HG03520 (cell line): ENCODE data around the gene ZBED4.

Experiments used
- ATAC-seq: cut with Tn5 transposase; IDR thresholded peaks from one replicate; pipeline ENCODE4 v1.9.1; 2021; ENCODE audit warnings: mild to moderate bottlenecking, moderate library complexity; ENCODE audit not compliant: unreplicated experiment

Gene ZBED4

DNA sequence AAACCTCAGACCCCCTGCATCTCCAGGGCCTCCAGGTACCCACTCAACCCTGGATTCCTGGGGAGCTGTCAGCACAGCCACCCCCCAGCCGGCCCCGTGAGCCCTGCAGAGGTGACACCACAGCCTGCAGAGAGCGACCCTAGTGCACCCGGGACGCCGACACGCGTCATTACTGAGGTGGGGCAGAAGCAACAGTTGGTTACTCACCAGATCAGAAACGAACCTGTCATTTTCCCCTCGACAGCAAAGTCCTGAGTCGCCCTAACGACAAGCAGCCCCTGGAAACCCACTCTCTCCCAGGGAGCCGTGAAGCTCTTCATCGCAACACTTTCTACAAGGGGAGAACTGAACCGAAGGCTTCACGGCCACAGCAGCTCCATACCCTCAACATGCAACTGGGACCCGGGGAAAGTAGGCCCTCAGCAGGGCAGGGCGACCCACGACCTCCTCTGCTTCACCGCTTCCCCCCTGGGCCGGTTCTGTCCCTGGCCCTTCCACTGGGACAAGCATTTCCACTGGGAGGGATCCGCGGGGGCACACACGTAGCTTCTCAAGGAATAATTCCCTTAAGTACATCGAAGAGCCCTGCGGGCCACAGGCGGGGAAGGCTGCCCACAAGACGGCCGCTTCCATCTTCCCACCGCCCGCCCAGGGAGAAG, 27.6 kb upstream of the ZBED4 start:
- no peak for ATAC-seq

DNA sequence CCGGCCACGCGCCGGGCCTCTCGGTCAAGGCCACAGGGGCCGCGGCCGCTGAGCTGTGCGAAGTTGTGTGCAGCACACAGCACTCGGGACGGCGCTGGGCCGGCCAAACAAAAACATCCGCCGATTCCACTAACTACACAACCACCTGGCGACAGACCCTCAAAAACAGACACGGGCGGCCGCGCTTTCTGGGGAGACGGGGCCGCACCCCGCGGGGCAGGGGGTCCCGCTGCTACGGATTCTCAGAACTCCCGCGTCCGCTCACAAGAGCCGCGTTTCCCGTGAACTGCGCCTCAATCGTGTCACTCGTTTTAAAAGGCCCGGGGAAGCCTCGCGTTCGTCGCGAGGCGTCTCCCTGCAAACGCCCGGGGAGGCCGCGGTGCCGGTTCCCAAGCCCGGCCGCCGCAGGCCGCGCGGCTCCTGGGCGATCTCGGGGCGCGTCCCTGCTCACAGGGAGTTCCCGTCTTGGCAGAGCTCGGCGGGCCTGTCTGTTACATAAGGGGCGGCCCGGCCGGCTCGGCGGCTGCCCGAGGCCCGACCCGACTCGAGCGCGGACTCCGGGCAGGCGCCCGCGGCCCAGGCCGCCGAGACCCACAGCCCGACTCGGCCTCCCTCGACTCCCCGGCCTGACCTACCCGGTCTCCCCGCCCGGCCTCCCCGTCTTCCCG, 26.9 kb upstream of the ZBED4 start:
- ATAC-seq, result no peak

DNA sequence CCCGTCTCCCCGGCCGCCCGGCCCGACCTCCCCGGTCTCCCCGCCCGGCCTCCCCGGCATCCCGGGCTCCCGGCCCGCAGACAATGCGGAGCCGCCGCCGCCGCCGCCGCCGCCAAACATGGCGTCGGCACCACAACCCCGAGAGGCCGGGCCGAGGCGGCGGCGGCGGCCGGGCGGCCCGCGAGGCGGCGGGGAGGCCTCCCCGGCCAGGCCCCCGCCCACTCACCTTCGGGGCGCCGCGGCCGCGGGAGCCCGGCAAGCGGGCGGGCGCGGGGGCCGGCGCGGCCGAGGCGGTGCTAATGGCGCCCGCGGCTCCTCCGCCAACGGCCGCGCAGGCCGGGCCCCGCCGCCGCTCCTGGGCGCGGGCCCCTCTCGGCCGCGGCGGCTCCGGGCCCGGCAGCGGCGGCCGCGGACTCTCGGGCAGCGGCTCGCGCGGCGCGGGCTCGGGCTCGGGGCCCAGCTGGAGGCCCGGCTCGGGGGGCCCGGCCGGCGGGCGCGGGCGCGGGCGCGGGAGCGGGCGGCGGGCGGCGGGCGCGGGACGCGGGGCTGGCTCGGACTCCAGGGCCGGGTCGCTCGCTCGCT, 26.3 kb upstream of the ZBED4 start:
- ATAC-seq, result no peak

DNA sequence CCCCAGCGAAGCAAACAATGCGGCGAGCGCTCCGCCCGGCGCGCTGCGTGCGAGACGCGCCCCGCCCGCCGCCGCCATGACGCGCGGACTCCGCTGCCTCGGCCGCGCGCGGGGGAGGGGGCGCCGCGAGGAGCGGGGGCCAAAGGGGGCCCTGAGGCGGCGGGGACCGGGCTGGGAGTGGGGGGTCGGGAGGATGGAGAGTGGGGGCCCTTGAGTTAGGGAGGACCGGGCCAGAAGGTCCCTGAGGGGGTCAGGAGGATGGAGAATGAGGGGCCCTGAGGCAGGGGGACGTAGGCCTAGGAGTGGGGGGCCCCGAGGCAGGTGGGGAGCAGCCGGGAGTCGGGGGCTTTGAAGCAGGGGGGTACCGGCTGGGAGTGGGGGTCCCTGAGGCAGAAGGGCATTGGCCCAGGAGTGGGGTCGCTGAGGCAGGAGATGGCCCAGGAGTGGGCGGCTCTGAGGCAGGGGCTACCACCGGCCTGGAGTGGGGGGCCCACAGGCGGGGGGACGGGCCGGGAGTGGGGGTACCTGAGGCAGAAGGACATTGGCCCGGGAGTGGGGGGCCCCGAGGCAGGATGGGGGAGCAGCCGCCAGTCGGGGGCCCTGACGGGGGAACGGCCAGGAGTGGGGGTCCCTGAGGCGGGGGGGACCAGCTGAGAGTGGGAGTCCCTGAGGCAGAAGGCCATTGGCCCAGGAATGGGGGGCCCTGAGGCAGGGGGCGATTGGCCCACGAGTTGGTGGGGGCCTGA, 25.6 kb upstream of the ZBED4 start, which contains the start of gene BRD1:
Gene BRD1, minus strand, starts transcription at position 21 of the 746 bp plus-strand sequence. CDS start 3,556 bp downstream, outside the sequence.
- ATAC-seq, result no peak

DNA sequence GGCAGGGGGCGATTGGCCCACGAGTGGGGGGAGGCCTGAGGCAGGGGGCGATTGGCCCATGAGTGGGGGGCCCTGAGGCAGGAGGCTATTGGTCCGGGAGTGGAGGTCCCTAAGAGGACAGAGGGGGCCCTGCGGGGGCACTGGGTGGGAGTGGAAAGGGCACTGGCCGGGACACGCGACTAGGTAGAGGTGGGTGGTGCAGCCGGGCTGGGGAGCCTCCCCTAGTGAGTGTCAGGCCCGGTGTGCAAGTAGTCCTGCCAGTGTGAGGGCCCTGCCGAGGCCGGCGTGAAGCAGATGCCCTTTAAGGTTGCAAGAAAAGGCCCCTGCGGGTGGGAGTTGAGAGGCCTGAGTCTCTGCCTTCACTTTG, 25.1 kb upstream of the ZBED4 start:
- no peak for ATAC-seq

DNA sequence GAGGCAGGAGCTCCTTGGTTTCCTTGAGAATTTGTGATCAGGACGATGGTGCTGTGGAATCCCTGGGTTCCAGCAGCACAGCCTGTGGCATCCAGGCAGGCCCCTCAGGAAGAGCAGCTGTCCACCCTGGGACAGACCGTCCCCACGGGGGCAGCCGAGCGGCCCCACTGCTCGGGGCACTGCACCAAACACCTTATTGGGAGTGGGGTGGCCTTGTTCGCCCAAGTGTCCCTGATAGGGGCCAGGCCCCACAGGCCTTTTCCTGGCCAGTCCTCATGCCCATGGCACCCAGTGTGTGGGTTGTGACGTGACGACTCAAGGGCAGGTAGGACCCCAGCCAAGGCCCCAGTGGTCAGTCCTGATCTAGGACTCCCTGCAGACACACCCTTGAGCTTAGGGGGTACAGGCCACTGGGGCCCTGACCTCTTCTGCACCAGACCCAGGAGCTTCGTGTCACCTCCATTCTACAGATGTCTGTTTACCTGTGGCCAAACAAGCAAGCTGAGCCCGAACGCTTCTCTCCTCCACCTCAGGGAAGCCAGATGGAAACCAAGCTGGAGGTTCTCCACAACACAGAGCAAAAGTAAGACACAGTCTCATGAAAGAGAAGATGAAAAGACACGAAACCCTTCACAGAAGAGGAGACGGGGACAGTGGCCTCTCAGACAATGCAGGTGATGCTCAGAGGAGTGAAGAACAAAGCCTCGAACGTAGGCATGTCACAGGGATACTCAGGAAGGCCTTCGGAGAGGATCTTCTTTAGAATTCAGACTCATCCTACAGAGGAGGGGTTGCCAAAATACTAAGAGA, 24.4 kb upstream of the ZBED4 start:
- ATAC-seq, result no peak

DNA sequence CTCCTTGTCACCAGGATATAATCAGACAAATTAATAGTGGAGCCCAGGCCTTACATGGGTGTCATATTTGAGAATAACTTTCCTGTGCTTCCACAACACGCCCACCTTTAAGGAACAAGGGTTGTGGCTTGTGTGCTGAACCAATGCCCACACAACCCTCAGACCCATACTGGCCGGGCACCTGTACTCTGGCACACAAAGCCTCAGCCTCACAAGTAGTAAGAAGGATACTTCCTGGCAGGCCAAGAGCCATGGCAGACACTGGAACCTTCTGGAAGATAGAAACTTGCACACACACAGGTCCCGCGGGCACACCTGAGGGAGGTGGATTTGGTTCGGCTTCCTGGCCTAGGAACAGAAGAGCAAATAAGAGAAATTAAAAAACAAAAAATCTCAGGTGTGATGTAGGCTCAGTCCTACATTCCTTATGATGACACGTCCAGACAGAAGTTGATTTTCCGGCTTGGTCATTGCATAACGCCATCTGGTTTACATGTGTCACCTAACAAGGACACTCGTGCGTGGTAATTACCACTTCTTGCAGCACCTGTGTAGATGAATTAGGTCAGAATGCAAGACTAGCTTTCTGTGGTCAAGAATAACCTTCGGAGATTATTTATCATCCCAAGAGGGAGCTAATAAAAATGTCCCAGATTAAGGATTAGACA, 20.2 kb upstream of the ZBED4 start:
- no peak for ATAC-seq

DNA sequence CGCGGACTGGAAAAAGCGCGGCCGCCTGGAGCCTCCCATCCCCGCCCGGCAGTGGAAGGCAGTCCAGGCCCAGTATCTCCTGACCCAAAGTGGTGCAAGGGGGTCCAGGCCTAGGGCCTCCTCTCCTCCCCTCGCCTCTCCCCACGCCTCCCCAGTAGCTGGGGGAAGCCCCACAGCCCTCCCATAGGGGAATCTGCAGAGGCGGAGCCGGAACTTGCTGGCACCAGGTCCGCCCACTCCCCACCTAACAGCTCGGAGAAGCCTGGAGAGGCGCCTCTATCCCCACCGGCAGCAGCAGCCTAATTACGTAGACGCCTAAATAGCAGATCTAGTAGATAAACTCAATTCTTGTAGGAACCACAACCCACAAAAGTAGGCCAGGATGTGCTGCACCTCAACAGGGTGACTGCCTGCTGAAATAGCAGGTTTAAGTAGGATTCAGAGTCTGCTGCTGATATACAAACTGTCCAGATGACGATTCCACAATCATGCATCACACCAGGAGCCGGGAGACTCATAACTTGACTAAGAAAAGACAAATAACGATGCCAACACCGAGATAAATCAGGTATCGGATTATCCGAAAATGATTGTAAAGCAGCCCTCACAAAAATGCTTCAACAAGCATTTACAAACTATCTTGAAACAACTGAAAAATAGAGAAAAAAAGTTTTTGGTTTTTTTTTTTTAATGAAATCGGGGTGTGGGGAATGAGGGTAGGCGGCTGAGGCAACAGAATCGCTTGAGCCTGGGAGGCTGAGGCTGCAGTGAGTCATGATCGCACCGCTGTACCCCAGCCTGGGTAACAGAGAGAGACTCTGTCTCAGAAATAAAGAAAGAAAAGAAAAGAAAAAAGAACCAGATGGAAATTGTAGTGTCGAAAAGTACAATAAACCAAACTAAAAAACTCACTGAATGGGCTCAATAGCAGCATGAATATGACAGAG, 14.6 kb upstream of the ZBED4 start:
- ATAC-seq, result no peak

DNA sequence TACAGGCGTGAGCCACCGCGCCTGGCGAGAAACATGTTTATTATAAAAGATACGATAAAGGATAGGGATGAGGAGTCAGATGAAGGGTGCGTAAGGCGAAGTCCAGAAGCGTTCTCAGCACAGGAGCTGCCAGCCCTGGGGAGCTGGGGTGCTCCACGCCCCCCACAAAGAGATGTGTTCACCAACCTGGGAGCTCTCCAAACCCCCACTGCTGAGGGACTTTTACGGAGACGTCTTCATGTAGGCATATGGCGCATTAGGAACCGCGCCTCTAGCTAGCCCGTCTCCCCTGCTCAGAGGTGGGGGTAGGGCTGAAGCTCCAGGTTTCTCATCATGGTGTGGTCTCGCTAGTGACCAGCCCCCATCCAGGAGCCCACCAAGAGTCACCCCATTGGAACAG, 8.4 kb upstream of the ZBED4 start:
- ATAC-seq, result no peak

DNA sequence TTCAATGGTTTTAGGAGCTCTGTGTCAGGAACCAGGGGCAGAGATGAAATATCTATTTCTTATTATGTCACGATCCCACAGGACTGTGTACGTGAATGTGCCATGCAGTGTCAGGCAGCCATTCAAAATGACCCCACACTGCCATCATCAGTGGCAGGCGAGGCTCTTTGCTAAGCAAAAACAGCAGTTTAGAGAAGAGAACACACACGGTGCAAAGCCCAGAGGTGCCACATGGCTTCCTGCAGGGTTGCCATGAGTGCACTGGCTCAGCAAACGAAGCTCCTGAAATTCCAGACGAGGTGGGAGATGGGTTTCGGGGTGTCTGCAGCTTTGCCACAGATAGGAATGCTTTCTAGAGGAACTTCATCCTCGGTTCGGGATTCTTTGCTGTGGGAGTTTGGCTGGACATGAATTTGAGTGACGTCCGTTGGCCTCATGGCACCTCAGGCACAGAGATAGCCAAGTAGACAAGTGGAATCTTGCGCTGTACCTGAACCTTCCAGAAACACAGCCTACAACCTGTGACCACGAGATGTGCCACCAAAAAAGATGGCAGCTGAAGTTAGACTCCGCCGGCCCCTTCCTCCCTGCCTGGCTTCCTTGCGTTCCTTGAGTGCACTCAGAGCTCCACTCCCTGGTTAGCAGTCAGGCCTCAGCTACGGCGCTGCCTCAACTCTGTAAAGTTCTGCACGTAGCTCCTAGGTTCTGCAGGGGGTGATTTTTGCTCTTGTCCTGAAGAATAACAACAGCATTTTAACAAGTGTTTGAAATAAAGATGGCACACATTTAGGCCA, 7.8 kb upstream of the ZBED4 start:
- no peak for ATAC-seq

DNA sequence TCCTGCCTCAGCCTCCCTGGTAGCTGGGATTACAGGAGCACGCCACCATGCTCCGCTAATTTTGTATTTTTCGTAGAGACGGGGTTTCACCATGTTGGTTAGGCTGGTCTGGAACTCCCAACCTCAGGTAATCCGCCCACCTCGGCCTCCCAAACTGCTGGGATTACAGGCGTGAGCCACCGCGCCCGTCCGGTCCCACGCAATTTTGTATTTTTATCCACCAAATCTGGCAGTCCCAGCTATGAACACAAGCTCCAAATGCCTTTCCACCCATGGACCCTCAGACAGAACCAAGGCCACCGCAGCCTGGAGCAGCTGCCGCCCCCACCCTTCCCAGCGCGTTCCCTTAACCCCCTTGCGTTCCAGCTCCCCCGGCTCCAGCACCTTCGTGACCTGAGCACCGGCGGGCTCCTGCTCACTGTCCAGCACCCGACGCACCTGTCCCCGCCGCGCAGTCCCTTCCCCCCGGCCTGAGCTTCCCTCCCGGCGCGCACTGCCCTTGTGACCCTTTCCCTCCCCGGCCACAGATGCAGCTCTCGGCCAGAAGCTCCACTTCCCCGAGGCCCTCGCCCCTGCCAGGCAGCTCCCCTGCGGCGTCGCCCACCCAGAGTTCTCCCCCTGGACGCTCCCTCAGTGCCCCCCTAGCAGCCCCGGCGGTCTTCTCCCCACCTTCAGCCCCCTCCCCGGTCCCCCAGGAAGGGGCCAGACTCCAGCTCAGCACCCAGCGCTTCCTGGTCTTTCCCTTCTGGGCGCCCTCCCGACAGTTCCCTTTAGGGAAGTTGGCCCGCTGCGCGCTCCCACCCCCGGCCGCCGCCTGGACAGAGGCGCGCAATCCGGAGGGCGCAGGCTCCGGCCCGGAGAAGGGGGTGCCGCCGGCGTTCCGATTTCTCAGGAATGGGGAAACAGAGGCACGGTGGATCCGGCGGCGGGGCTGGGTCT, 5.6 kb upstream of the ZBED4 start:
- ATAC-seq, result no peak

DNA sequence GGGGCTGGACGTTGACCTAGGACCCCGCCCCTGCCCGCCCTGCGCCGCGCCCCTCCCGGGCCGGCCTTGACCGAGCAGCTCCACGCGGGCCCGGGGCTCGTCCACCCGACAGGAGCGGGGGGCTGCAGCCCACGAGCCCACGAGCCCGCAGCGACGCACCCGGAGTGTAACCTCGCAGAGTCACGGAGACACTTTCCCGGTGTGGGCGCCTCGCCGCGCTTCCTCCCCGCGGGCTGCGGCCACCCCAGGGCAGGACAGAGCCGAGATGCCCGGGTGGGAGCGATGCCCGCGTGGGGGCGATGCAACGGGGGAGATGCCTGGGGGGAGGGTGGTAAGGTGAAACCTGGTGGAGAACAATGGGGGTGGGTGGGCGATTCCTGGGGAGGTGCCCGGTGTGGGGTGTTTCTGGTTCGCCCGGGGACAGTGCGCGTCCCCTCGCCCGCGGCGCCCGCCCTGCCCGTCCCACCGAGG, 4.9 kb upstream of the ZBED4 start:
- ATAC-seq, result no peak

DNA sequence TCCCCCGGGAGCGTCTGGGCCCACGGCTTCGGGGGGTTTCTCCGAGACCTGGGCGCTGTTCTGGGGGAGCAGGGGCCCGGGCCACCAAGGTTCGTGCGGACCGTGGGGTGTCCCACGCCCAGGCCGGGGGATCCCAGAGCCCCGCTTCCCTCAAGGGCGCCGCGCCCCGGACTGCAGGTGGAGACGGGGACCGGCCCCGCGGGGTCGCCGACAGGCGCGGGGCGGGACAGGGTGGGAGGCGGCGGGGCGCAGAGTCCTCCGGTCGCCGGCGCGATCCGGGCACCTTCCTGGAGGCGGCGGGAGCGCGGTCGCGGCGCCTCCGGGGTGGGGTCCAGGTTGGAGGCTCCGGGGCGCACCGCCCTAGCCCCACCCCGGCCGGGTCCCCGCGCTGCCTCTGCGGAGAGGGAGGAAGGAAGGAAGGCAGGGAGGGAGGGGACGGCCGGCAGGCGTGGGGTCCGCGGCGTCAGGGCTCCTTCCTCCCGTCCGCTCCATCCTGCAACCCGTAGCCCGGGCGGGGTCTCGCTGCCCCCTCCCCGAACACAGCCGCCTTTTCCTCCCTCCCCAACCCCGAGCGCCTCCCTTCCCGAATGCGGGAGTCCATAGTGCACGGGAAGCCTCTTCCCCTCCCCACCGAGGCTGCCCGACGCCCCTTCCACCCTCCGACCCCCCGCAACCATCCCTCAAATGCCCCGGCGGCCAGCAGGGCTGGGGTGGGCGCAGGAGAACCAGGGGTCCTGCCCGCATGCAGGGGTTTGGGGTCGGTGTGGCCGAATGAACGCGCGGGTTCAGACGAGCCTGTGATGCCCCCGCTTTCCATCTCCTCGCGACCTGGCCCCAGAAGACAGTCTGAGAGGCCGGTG, 4.3 kb upstream of the ZBED4 start:
- ATAC-seq, result no peak

DNA sequence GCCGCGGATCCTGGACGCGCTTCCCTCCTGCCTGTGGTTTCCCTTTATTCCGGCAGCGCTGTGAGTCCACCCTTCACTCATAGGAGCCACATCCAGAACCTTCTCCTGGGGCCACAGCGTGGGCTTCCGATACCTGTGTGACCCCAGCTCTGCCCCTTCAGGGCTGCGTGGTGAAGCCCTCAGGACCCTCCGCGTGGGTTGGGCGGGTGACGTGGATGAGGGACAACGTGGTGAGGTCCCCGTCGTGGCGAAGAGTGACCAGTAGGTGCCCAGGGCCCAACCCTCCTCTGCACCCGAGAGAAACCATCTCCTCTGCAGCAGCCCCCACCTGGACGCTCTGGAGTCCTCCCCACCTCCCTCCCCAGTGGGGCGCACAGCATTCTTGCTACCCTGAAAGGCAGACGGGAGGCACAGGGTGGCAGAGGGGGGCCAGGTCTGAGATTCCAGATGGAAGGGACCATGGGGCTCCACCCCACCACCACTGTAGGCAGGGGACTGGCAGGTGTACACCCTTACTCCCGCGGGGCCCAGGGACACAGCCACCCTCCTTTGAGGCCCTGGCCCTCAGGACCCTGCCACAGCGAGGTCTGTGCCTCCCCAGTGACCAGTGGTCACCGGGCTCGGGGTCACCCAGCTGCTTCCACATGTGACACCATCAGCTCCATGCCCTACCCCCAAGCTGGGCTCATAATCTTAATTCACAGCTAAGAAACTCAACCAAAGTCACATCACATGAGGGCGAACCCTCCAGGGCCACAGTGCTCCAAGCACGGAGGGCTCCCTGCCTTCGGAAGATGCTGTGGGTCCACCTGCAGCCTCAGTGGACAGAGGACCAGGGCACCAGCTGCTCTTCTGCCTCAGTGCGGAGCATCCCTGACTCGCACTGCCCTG, 3.4 kb upstream of the ZBED4 start:
- no peak for ATAC-seq
